ENCODE results near the gene IGF2. TPM values are rescaled to one million over a fixed set of nuclear protein-coding genes. Genes with fewer than 3 reads are reported as not detected.
A peak's percentile ranks its signal among the peaks of the same experiment; 100 is the strongest.

The IGF2 gene
- total RNA-seq, 4 donors from 2014 or later = 8.2 to 19.8 (median 12.2) TPM

DNA sequence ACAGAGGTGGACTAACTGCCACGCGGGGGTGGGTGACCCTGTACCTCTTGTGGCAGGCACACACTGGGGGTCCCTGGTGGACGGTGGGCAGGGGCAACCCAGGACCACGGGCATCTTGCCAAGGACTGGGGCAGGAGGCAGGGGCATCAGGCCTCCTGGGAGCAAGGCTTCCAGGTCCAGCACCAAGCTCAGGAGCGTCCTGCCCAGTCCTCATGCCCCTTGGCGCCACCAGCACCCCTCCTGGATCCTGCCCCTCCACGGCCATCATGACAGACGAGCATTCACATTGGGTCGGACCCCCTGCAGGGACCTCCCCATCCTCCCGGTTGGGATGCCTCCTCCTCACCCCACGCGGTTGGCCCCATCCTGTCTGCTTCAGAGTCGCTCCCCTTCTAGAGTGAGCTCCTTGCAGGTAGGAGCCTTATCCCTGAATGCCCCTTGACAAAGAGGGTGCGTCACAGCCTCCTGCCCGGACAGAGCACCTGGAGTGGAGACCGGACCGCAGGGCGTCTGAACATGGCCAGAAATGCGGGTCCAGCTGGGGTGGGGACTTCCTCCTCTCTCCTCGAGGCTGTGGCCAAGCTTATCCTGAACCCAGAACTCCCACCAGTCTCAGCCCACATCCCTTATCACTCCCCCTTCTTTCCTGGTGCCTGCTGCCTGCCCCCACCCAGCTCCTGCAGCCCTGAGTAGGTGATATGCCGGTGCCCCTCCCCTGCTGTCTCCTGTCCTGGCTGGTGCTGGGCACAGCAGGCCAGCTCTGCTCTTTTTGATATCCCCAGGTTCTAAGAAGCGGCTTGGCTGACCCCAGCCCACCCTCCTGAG is 40.3 kb downstream of the IGF2 start:
- H3K36me3 ChIP-seq = no peaks in the 10 kb centered on the region
- in situ Hi-C loops (cut with MboI; ENCODE audit: low pct_ligation_motif_present in 1 of 4, low pct_unique_long_range_greater_than_20kb in 1 of 4, low sequenced_read_pairs in 3 of 4) (no loop called here), intact Hi-C loops (cut with DNase I; ENCODE audit: low total_unique reads) (no loop called here)
- H3K4me1 ChIP-seq = peaks cover 0 to 25% (median 8%) of the 10 kb centered on the region in 4 donors
- no peaks in the 10 kb centered on the region for H3K27me3 ChIP-seq
- TF ChIP-seq EP300 (IDR thresholded peaks at IDR 0.05; ENCODE audit: low read depth) (no peak), CTCF (IDR thresholded peaks at IDR 0.05) (no peak), POLR2A (IDR thresholded peaks at IDR 0.05) (no peak), POLR2AphosphoS5 (IDR thresholded peaks at IDR 0.05) (no peak)
- no peaks in the 10 kb centered on the region for H3K9me3 ChIP-seq
- no peak overlapping the region for H3K27ac ChIP-seq
- DNase-seq = no peak
- WGBS, 2 donors (ENCODE audit: low coverage in 1 of 2) = 76 to 80% methylated on average over 2 to 16 of the region's 22 CpGs
- H3K4me3 ChIP-seq = no peak overlapping the region

- H3K27me3 ChIP-seq = no peaks in the 10 kb centered on the region
- intact Hi-C loops (cut with DNase I; ENCODE audit: low total_unique reads) = no loop called here
- WGBS, 2 donors (ENCODE audit: low coverage in 1 of 2) = 87% methylated on average over 13 of the region's 14 CpGs; no CpG with 5 or more reads in 1 of the 2 donors
- TF ChIP-seq POLR2AphosphoS5 (IDR thresholded peaks at IDR 0.05) (no peak), POLR2A (IDR thresholded peaks at IDR 0.05) (no peak), CTCF (IDR thresholded peaks at IDR 0.05) (no peak), EP300 (IDR thresholded peaks at IDR 0.05; ENCODE audit: low read depth) (no peak)
- no peaks in the 10 kb centered on the region for H3K9me3 ChIP-seq
- H3K4me1 ChIP-seq = peaks cover 0 to 30% (median 8%) of the 10 kb centered on the region in 4 donors
- peak overlapping the region in 3 of 4 donors; percentile 29 to 68 (median 67) for H3K27ac ChIP-seq
- H3K4me3 ChIP-seq = no peak overlapping the region
- in situ Hi-C loops (cut with MboI; ENCODE audit: low pct_ligation_motif_present in 1 of 4, low pct_unique_long_range_greater_than_20kb in 1 of 4, low sequenced_read_pairs in 3 of 4) = no loop called here
- no peak for DNase-seq
- no peaks in the 10 kb centered on the region for H3K36me3 ChIP-seq
Measured at GRCh38 chr11:2097998-2098690, 41.0 kb downstream of the IGF2 start.

DNA sequence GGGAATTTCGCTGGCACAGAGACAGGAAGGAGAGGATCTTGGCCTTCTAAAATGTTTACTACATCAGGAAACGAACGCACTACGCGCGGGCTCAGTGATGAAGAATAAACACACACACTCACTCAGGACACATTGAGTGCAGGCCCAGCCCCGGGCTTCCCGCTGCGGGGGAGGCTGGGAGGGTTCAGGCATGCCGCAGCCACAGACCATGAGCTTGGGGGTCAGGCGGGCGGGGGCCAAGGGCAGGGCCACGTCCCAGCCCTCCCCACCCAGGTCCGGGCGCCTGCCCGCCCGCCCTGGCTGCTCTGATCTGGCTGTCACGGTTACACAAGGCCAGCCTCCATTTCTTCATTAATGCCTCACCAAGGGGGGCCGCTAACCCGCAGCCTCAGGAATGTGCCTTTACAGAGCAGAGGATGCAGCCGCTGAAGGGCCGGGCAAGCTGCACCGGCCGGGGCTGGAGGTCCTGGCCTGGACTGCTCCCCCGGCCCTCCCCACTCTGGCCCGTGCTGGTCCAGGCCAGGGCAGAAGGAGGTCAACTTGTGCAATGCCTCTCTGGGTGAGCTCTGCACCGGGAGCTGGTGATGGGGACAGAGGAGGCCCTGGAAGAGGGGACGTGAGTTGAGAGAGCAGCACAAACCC is 41.7 kb downstream of the IGF2 start:
- in situ Hi-C loops (cut with MboI; ENCODE audit: low pct_ligation_motif_present in 1 of 4, low pct_unique_long_range_greater_than_20kb in 1 of 4, low sequenced_read_pairs in 3 of 4) (no loop called here), intact Hi-C loops (cut with DNase I; ENCODE audit: low total_unique reads) (no loop called here)
- no peak overlapping the region for H3K4me3 ChIP-seq
- H3K27me3 ChIP-seq = peaks cover 3% of the 10 kb centered on the region
- H3K4me1 ChIP-seq = peaks cover 0 to 34% (median 8%) of the 10 kb centered on the region in 4 donors
- H3K27ac ChIP-seq = peak overlapping the region; percentile 29 to 75 (median 68)
- H3K9me3 ChIP-seq = no peaks in the 10 kb centered on the region
- TF ChIP-seq POLR2AphosphoS5 (IDR thresholded peaks at IDR 0.05) = no peak
- no peak for TF ChIP-seq POLR2A (IDR thresholded peaks at IDR 0.05)
- no peak for TF ChIP-seq CTCF (IDR thresholded peaks at IDR 0.05)
- no peak for TF ChIP-seq EP300 (IDR thresholded peaks at IDR 0.05; ENCODE audit: low read depth)
- peak; percentile 28 for DNase-seq
- no peaks in the 10 kb centered on the region for H3K36me3 ChIP-seq
- WGBS, 2 donors (ENCODE audit: low coverage in 1 of 2) = 48% methylated on average over 22 of the region's 28 CpGs; no CpG with 5 or more reads in 1 of the 2 donors

DNA sequence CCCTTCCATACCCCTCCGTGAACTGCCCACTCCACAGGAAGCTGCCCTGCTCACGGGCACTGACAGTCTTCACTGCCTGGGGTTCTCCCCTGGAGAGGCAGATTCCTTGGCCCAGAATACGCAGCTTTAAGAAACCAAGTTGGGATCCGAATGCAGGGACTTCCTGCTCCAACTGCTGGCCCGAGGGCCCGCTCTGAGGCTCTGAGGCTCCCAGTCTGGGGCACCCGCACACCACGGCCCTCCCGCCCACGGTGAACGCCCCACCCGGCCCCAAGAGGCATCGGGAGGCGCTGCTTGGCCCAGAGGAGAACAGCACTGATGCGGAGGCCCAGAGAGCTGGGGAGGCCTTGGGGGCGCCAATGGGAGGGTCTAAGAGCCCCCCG is 42.3 kb downstream of the IGF2 start:
- Histone ChIP-seq H3K4me3 (no peak overlapping the region), H3K36me3 (no peaks in the 10 kb centered on the region), H3K4me1 (peaks cover 0 to 34% (median 8%) of the 10 kb centered on the region in 4 donors), H3K9me3 (no peaks in the 10 kb centered on the region), H3K27ac (peak overlapping the region; percentile 29 to 75 (median 68)), H3K27me3 (peaks cover 5% of the 10 kb centered on the region)
- in situ Hi-C loops (cut with MboI; ENCODE audit: low pct_ligation_motif_present in 1 of 4, low pct_unique_long_range_greater_than_20kb in 1 of 4, low sequenced_read_pairs in 3 of 4) (no loop called here), intact Hi-C loops (cut with DNase I; ENCODE audit: low total_unique reads) (no loop called here)
- no peak for DNase-seq
- TF ChIP-seq CTCF (IDR thresholded peaks at IDR 0.05) = no peak
- TF ChIP-seq EP300 (IDR thresholded peaks at IDR 0.05; ENCODE audit: low read depth) = no peak
- no peak for TF ChIP-seq POLR2A (IDR thresholded peaks at IDR 0.05)
- no peak for TF ChIP-seq POLR2AphosphoS5 (IDR thresholded peaks at IDR 0.05)
- WGBS, 2 donors (ENCODE audit: low coverage in 1 of 2) = 71% methylated on average over 17 of the region's 17 CpGs; no CpG with 5 or more reads in 1 of the 2 donors
